ENCODE results near the gene MDM1.

MDM1 gene

DNA sequence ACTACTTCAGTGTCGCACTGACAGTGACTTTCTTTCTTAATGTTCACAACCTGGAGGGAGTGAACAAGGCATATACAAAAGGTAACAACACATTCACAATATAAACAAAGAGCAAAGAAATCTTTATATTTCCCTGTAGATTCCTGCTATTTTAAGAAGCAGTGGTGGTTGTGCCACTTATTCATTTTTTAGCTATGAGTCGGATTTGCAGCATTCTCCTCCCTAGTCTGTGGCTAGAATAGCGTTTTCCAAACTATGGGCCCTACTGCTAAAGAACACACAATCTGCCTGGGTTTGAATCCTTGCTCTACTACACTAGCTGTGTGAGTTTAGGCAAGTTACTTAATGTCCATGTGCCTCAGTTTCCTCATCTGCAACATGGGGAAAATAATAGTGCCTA, 18.6 kb upstream of the MDM1 start:
- Histone ChIP-seq H3K4me1 (ENCODE audit: control insufficient read depth, low read depth, low read length) (no peaks in the 10 kb centered on the region), H3K23ac (ENCODE audit: low read length) (no peak overlapping the region), H3K4ac (ENCODE audit: low read depth, low read length) (no peak overlapping the region), H3K79me2 (ENCODE audit: control insufficient read depth, insufficient read depth, low read length) (no peaks in the 10 kb centered on the region), H3K27me3 (ENCODE audit: insufficient read depth, low read length, poor library complexity) (no peaks in the 10 kb centered on the region), H3K79me1 (ENCODE audit: low read length) (no peaks in the 10 kb centered on the region), H4K5ac (ENCODE audit: low read length) (no peak overlapping the region), H3K9ac (ENCODE audit: low read length) (no peak overlapping the region), H3K4me3 (ENCODE audit: low read length) (no peak overlapping the region), H3K27ac (ENCODE audit: low read depth, low read length) (no peak overlapping the region), H3K4me2 (ENCODE audit: low read length) (no peak overlapping the region), H2BK5ac (ENCODE audit: low read length) (no peak overlapping the region), H2BK15ac (replicated peaks; ENCODE audit: low read depth) (no peak overlapping the region), H4K8ac (ENCODE audit: low read depth, low read length) (no peak overlapping the region), H3K18ac (ENCODE audit: low read length) (no peak overlapping the region), H2BK120ac (ENCODE audit: low read depth, low read length) (no peak overlapping the region), H3K56ac (ENCODE audit: low read length) (no peak overlapping the region), H3K36me3 (ENCODE audit: control insufficient read depth, insufficient read depth, low read length) (no peaks in the 10 kb centered on the region), H2AK5ac (ENCODE audit: low read length) (no peak overlapping the region)
- no peak for DNase-seq
- WGBS (ENCODE audit: extremely low coverage, insufficient coverage, low lambda C conversion rate), result no CpG with 5 or more reads among the region's 3 CpGs

DNA sequence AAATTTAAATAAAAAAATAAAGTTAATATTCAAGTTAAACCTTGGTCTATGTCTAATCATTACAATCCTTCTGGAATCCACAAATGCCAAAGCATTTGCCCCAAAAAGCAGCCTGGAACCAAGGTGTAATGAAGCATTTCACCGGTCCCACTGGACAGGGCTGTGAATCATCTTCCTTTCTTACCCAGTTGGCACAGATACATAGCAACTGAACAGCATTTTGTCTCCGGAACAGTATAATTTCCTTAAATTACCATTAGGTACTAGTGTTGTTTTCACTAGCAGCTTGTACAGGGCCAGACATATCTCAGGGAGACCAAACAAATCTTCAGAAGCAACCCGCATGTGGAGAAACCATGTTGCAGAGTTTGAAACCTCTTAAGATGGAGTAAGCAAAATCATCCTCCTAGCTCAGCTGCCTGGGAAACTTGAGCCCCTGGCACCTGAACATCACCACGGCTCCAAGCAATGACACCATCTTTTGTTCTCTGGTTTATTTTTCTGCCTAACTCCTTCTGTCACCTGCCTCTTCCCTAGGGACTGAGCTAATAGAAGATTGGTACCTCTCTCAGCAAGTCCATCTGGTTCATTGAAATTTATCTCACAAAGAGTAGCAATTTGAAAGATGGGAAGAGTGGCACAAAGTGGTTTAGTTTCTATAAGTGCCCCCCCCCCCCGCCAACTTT, 17.9 kb upstream of the MDM1 start:
- H4K8ac ChIP-seq (ENCODE audit: low read depth, low read length), result no peak overlapping the region
- WGBS (ENCODE audit: extremely low coverage, insufficient coverage, low lambda C conversion rate), result no CpG with 5 or more reads among the region's 5 CpGs
- H2BK15ac ChIP-seq (replicated peaks; ENCODE audit: low read depth), result no peak overlapping the region
- no peak overlapping the region for H4K5ac ChIP-seq (ENCODE audit: low read length)
- H3K18ac ChIP-seq (ENCODE audit: low read length), result no peak overlapping the region
- H3K27ac ChIP-seq (ENCODE audit: low read depth, low read length), result no peak overlapping the region
- no peaks in the 10 kb centered on the region for H3K27me3 ChIP-seq (ENCODE audit: insufficient read depth, low read length, poor library complexity)
- H2BK5ac ChIP-seq (ENCODE audit: low read length), result no peak overlapping the region
- H3K23ac ChIP-seq (ENCODE audit: low read length), result no peak overlapping the region
- no peaks in the 10 kb centered on the region for H3K79me1 ChIP-seq (ENCODE audit: low read length)
- H3K4me2 ChIP-seq (ENCODE audit: low read length), result no peak overlapping the region
- H3K56ac ChIP-seq (ENCODE audit: low read length), result no peak overlapping the region
- H3K4ac ChIP-seq (ENCODE audit: low read depth, low read length), result no peak overlapping the region
- no peak overlapping the region for H3K9ac ChIP-seq (ENCODE audit: low read length)
- H3K4me3 ChIP-seq (ENCODE audit: low read length), result no peak overlapping the region
- DNase-seq, result no peak
- no peaks in the 10 kb centered on the region for H3K4me1 ChIP-seq (ENCODE audit: control insufficient read depth, low read depth, low read length)
- H2AK5ac ChIP-seq (ENCODE audit: low read length), result no peak overlapping the region
- H3K79me2 ChIP-seq (ENCODE audit: control insufficient read depth, insufficient read depth, low read length), result no peaks in the 10 kb centered on the region
- no peak overlapping the region for H2BK120ac ChIP-seq (ENCODE audit: low read depth, low read length)
- no peaks in the 10 kb centered on the region for H3K36me3 ChIP-seq (ENCODE audit: control insufficient read depth, insufficient read depth, low read length)

DNA sequence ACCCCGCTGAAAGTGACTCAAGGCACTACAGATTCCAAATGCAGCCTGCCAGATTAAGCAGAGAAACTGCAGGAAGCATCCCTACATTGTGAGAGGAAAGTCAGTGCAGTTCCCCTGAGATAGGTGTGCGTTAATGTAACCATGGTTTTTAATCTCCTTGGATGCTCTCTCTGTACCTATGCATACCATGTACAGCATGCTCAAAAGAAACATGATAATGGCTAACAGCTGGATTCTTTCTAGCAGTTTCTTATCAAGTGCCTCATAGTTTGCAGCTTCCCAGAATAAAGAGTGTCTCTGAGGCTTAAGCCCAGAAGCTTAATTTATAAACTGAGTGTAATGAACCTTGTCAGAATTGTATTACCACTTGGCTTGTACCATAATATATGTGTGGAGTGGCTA, 17.1 kb upstream of the MDM1 start:
- DNase-seq, result no peak
- H3K4me3 ChIP-seq (ENCODE audit: low read length), result no peak overlapping the region
- H3K4me1 ChIP-seq (ENCODE audit: control insufficient read depth, low read depth, low read length), result no peaks in the 10 kb centered on the region

DNA sequence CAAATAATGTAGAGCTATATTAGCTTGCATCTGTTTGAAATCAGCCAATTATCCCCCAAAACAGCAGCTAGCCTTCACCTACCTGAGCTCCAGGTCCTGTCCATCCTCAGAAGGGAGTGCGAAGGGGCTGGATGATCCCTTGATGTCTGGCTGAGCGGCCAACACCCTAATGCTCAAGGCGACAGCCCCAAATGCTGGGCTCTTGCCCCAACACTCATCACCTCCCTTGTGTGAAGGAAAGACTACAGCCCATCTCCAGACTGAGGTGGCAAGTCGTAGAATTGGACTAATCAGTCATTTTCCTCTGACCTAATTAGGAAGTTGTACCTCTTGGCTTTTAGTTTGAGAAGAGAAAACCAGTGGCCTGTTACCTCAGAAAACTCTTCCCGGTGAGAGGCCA, 16.3 kb upstream of the MDM1 start:
- no CpG with 5 or more reads among the region's 5 CpGs for WGBS (ENCODE audit: extremely low coverage, insufficient coverage, low lambda C conversion rate)
- Histone ChIP-seq H3K23ac (ENCODE audit: low read length) (no peak overlapping the region), H3K56ac (ENCODE audit: low read length) (no peak overlapping the region), H4K5ac (ENCODE audit: low read length) (no peak overlapping the region), H3K4me1 (ENCODE audit: control insufficient read depth, low read depth, low read length) (no peaks in the 10 kb centered on the region), H3K4ac (ENCODE audit: low read depth, low read length) (no peak overlapping the region), H3K18ac (ENCODE audit: low read length) (no peak overlapping the region), H3K4me3 (ENCODE audit: low read length) (no peak overlapping the region), H4K8ac (ENCODE audit: low read depth, low read length) (no peak overlapping the region), H3K36me3 (ENCODE audit: control insufficient read depth, insufficient read depth, low read length) (no peaks in the 10 kb centered on the region), H3K9ac (ENCODE audit: low read length) (no peak overlapping the region), H2AK5ac (ENCODE audit: low read length) (no peak overlapping the region), H2BK5ac (ENCODE audit: low read length) (no peak overlapping the region), H3K27me3 (ENCODE audit: insufficient read depth, low read length, poor library complexity) (no peaks in the 10 kb centered on the region), H3K4me2 (ENCODE audit: low read length) (no peak overlapping the region), H3K79me2 (ENCODE audit: control insufficient read depth, insufficient read depth, low read length) (no peaks in the 10 kb centered on the region), H2BK15ac (replicated peaks; ENCODE audit: low read depth) (no peak overlapping the region), H2BK120ac (ENCODE audit: low read depth, low read length) (no peak overlapping the region), H3K79me1 (ENCODE audit: low read length) (no peaks in the 10 kb centered on the region), H3K27ac (ENCODE audit: low read depth, low read length) (no peak overlapping the region)
- no peak for DNase-seq

More for the DNA sequence above, 17.1 kb upstream of the MDM1 start:
- no peak overlapping the region for H2BK5ac ChIP-seq (ENCODE audit: low read length)
- no peak overlapping the region for H3K9ac ChIP-seq (ENCODE audit: low read length)
- no peaks in the 10 kb centered on the region for H3K36me3 ChIP-seq (ENCODE audit: control insufficient read depth, insufficient read depth, low read length)
- no peaks in the 10 kb centered on the region for H3K27me3 ChIP-seq (ENCODE audit: insufficient read depth, low read length, poor library complexity)
- no peaks in the 10 kb centered on the region for H3K79me1 ChIP-seq (ENCODE audit: low read length)
- H3K79me2 ChIP-seq (ENCODE audit: control insufficient read depth, insufficient read depth, low read length), result no peaks in the 10 kb centered on the region
- no peak overlapping the region for H3K27ac ChIP-seq (ENCODE audit: low read depth, low read length)
- no peak overlapping the region for H3K4ac ChIP-seq (ENCODE audit: low read depth, low read length)
- no peak overlapping the region for H2BK15ac ChIP-seq (replicated peaks; ENCODE audit: low read depth)
- no peak overlapping the region for H2BK120ac ChIP-seq (ENCODE audit: low read depth, low read length)
- no peak overlapping the region for H3K56ac ChIP-seq (ENCODE audit: low read length)
- WGBS (ENCODE audit: extremely low coverage, insufficient coverage, low lambda C conversion rate), result no CpG with 5 or more reads among the region's 2 CpGs
- no peak overlapping the region for H3K4me2 ChIP-seq (ENCODE audit: low read length)
- no peak overlapping the region for H3K18ac ChIP-seq (ENCODE audit: low read length)
- no peak overlapping the region for H4K5ac ChIP-seq (ENCODE audit: low read length)
- H4K8ac ChIP-seq (ENCODE audit: low read depth, low read length), result no peak overlapping the region
- no peak overlapping the region for H3K23ac ChIP-seq (ENCODE audit: low read length)
- H2AK5ac ChIP-seq (ENCODE audit: low read length), result no peak overlapping the region

DNA sequence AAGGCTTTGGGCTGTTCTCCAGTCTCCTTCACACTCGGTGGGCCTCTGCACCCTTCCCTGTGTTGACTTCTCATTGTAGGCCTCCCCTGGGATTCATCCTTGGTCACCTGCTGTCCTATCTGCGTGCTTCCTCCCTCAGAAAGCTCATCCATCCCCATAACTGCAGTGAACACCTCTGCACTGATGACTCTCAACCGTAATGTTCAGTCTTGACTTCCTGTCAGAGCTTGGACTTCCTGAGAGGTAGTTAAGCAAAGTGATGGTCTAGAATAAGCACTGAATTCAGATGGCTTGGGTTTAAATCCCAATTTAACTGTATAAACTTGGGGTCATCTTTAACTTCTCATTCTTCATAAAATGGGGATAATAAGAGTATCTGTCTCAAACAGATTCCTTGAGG, 13.6 kb upstream of the MDM1 start:
- H3K79me1 ChIP-seq (ENCODE audit: low read length), result no peaks in the 10 kb centered on the region
- H2AK5ac ChIP-seq (ENCODE audit: low read length), result no peak overlapping the region
- no peak overlapping the region for H2BK120ac ChIP-seq (ENCODE audit: low read depth, low read length)
- WGBS (ENCODE audit: extremely low coverage, insufficient coverage, low lambda C conversion rate), result no CpG with 5 or more reads among the region's 3 CpGs
- H4K8ac ChIP-seq (ENCODE audit: low read depth, low read length), result no peak overlapping the region
- no peak overlapping the region for H2BK5ac ChIP-seq (ENCODE audit: low read length)
- no peak overlapping the region for H2BK15ac ChIP-seq (replicated peaks; ENCODE audit: low read depth)
- no peak overlapping the region for H3K56ac ChIP-seq (ENCODE audit: low read length)
- H3K27me3 ChIP-seq (ENCODE audit: insufficient read depth, low read length, poor library complexity), result no peaks in the 10 kb centered on the region
- no peaks in the 10 kb centered on the region for H3K4me1 ChIP-seq (ENCODE audit: control insufficient read depth, low read depth, low read length)
- no peak for DNase-seq
- H3K18ac ChIP-seq (ENCODE audit: low read length), result no peak overlapping the region
- H3K9ac ChIP-seq (ENCODE audit: low read length), result no peak overlapping the region
- H3K79me2 ChIP-seq (ENCODE audit: control insufficient read depth, insufficient read depth, low read length), result no peaks in the 10 kb centered on the region
- no peak overlapping the region for H3K4me3 ChIP-seq (ENCODE audit: low read length)
- no peak overlapping the region for H3K4ac ChIP-seq (ENCODE audit: low read depth, low read length)
- H3K27ac ChIP-seq (ENCODE audit: low read depth, low read length), result no peak overlapping the region
- H3K4me2 ChIP-seq (ENCODE audit: low read length), result no peak overlapping the region
- no peaks in the 10 kb centered on the region for H3K36me3 ChIP-seq (ENCODE audit: control insufficient read depth, insufficient read depth, low read length)
- no peak overlapping the region for H4K5ac ChIP-seq (ENCODE audit: low read length)
- H3K23ac ChIP-seq (ENCODE audit: low read length), result no peak overlapping the region

DNA sequence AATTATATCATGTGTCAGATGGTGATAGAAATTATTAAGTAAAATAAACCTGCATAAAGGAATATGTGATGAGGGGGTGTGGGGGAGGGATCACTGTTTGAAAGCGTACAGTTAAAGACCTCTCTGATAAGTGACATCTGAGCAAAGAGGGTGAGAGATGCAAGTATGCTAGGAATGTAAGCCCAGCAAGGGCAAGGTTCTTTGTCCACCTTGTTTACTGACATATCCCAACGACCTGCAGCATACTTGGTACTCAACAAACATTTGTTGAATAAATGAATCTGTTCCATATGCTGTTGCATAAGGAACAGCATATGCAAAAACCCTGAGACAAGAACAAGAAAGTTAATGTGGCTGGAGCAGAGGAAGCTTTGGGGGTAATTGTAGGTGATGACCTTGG, 12.0 kb upstream of the MDM1 start:
- no peak overlapping the region for H3K4ac ChIP-seq (ENCODE audit: low read depth, low read length)
- H3K79me2 ChIP-seq (ENCODE audit: control insufficient read depth, insufficient read depth, low read length), result no peaks in the 10 kb centered on the region
- H2BK120ac ChIP-seq (ENCODE audit: low read depth, low read length), result no peak overlapping the region
- H2BK15ac ChIP-seq (replicated peaks; ENCODE audit: low read depth), result no peak overlapping the region
- H3K36me3 ChIP-seq (ENCODE audit: control insufficient read depth, insufficient read depth, low read length), result no peaks in the 10 kb centered on the region
- no peak overlapping the region for H3K27ac ChIP-seq (ENCODE audit: low read depth, low read length)
- H3K56ac ChIP-seq (ENCODE audit: low read length), result no peak overlapping the region
- no peak overlapping the region for H4K5ac ChIP-seq (ENCODE audit: low read length)
- peak; percentile 74 for DNase-seq
- H2AK5ac ChIP-seq (ENCODE audit: low read length), result no peak overlapping the region
- H4K8ac ChIP-seq (ENCODE audit: low read depth, low read length), result no peak overlapping the region
- no peak overlapping the region for H3K4me3 ChIP-seq (ENCODE audit: low read length)
- no peak overlapping the region for H3K4me2 ChIP-seq (ENCODE audit: low read length)
- no peaks in the 10 kb centered on the region for H3K79me1 ChIP-seq (ENCODE audit: low read length)
- no peak overlapping the region for H3K18ac ChIP-seq (ENCODE audit: low read length)
- H3K27me3 ChIP-seq (ENCODE audit: insufficient read depth, low read length, poor library complexity), result no peaks in the 10 kb centered on the region
- no peak overlapping the region for H2BK5ac ChIP-seq (ENCODE audit: low read length)
- no CpG with 5 or more reads among the region's 2 CpGs for WGBS (ENCODE audit: extremely low coverage, insufficient coverage, low lambda C conversion rate)
- H3K23ac ChIP-seq (ENCODE audit: low read length), result no peak overlapping the region
- H3K4me1 ChIP-seq (ENCODE audit: control insufficient read depth, low read depth, low read length), result no peaks in the 10 kb centered on the region
- no peak overlapping the region for H3K9ac ChIP-seq (ENCODE audit: low read length)
